GM18508 (cell line): ENCODE data around the gene CPLANE2.
"Not testable (repeated sequence)": the region's sequence is repeated elsewhere in the genome, so short reads cannot be mapped to it uniquely, and the experiment has no call there.

Source experiments
- ATAC-seq: cut with Tn5 transposase; IDR thresholded peaks from one replicate; pipeline ENCODE4 v1.9.1; 2021; ENCODE audit warnings: moderate number of reproducible peaks; ENCODE audit not compliant: insufficient read depth, unreplicated experiment

Gene CPLANE2

DNA sequence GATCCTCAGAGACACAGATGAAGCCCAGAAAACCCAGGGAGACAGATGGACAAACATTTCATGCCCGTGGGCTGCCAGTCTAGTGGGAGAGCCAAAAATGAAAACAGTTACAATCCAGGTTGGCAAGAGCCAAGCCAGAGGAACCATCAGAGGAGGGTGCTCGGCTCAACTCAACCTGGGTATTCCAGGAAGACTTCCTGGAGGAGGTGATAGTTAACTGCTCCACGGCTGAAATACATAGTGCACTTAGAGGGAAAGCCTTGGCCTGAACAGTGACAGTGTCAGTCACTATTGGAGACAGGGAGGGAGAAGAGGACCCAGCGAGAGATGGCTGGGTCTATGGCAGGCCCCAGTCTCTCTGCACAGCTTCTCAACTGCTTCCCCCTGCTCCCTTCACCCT, 26.4 kb downstream of the CPLANE2 start:
- ATAC-seq = no peak

DNA sequence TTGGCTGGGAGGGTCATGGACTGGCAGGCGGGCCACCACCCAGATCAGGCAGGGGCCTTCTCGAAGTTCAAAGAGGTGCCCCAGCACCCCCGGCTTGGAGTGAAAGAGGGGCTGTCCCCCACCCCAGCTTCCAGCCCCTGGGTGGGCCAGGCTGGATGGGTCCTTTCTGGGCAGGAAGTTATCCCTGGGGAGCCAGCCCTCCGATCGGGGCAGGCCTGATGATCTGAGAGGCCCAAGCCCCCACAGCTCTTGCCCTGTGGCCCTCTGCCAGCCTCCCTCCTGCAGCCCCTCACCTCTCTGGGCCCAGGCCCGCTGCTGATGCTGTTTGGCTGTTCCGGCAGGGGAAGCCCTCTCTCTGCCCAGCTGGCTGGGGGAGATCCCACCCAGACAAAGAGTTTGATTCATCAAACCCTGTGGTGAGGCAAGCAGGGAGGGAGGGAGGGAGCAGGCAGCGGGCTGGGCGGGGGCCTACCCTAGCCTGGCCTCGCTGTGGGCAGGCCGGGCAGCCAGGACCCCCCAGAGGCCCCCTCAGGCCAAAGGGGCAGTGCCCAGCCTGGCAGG, 27.1 kb downstream of the CPLANE2 start:
- no peak for ATAC-seq

DNA sequence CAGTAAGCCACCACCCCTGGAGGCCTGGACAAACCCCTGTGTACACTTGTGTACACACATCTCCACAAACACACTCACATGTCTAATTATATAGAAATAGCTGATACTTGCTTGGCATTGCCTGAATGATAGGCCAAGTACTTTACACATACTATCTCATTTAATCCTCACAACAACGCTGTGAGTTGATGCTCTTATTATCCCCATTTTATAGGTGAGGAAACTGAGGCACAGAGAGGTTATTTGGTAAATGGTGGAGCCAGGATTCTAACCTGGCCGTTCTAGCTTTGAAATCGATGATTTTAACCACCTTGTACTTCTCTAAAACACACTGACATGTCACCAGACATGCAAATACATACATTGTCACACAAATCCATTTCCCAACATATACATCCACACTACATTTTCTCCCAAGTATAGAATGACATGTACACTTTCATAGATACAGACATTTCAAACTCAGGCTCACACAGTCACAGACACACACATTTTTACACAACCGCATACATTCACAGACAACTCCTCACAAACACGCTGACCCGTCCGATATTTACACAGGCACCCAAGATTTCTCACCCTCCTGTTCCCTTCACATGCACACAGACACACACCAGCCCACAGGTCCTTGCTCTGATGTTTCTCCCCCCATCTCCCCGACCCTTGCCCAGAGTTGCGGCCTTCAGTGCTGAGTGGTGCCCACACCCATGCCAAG, 27.7 kb downstream of the CPLANE2 start:
- ATAC-seq = no peak

DNA sequence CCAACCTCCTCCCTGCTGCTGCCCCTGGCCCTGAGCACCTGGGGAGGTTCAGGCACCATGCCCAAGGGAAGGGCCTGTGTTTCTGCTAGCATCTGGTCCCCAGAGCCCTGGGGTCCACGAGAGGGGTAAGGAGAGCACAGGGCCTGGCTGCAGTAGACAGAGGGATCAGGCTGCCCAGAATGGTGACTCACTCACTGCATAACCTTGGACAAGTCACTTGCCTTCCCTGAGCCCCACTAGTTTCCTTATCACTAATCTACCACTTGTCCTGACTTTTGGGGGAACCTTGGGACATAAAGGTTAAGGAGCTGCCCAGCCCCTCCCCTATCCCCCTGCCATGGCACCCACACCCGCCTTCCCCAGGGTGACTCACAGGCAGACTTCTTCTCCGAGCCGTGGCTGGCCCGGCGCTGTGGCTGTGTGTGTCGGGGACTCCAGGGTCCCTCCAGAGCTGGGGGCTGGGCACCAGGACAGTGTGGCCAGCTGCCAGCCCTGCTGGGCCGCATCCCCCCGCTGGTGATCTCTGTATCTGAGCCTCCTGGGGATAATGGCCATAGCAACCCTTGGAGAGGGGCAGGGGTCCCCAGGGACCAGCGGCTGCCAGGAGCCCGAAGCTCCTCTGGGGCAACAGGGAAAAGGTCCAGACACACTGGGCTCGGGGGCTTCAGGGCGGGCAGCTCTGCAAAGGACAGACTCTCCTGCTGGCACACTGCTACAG, 28.6 kb downstream of the CPLANE2 start:
- ATAC-seq = no peak

DNA sequence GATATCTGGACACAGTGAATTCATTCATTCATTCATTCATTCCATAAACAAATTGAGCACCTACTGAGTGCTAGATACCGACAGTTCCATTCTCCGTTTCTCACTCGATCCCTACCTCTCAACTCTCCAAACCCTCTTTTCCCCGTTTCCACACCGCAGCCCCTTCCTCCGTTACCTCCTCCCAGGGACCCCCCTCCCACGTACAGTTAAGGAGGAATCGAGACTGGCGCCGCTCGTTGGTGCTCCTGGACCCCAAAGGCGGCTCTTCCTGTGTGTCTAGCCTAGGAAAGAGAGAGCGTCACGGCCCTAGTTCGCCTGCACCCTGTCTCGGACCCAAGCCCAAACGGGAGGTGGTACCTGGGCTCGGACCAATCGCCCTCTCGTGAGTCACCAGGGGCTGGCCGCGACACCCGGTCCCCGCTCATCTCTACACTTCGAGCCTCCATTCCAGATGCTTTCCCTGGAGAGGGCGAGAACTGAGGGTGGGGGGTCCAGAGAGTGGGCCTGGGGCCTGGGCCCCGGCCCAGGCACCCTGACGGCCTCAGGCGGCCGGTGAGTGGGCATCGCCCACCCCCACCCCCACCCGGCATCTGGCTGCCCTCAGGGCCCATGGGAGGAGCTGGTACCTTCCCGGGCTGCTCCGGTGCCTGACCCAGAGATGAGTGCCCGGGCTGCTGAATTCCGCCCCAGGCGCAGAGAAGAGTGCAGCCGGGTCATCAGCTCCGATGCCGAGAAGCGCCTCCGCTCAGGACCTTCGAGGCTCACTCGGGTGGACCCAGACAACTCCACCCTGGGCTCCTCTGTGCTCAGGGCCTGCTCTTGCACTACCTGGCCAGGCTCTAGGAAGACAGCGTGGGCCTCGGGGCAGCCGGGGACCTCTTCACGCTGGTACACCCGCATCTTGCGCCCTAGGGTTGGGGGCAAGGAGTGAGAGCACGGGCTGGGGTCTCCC, 29.4 kb downstream of the CPLANE2 start:
- no peak for ATAC-seq

DNA sequence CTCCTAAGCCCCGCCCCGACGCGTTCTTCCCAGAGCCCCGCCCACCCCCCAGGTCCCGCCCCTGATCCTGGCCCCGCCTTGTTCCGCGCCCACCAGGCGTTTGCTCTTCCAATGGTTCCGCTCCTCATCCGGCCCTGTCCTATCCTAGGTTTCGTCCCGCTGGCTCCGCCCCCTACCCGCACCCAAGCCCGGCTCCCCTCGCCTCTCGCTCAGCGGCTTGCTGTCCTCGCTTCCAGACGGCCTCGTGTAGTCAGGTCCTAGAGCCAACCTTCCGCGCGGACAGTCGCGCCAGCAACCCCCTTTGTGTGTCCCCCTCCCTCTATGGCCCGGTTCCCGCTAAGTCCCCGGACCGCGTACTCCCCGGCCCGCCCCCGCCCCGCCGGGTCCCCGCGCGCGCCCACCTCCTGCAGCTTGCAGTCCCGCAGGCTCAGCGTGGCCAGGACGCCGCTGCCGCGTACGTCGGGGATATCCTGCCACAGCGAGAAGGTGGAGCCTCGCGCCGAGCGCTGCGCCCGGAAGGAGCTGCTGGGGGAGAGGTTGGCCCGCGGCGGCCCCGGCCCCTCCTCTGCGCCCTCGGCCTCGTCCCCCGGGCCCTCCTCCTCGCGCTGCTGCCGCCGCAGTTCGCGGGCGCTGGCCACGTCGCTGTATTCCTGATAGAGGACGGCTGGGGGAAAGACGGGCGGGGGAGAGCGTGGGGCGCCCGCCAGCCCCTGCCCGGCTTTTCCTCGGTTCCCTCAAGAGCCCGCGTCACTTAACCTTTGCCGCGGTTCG, 30.3 kb downstream of the CPLANE2 start:
- ATAC-seq = no peak

DNA sequence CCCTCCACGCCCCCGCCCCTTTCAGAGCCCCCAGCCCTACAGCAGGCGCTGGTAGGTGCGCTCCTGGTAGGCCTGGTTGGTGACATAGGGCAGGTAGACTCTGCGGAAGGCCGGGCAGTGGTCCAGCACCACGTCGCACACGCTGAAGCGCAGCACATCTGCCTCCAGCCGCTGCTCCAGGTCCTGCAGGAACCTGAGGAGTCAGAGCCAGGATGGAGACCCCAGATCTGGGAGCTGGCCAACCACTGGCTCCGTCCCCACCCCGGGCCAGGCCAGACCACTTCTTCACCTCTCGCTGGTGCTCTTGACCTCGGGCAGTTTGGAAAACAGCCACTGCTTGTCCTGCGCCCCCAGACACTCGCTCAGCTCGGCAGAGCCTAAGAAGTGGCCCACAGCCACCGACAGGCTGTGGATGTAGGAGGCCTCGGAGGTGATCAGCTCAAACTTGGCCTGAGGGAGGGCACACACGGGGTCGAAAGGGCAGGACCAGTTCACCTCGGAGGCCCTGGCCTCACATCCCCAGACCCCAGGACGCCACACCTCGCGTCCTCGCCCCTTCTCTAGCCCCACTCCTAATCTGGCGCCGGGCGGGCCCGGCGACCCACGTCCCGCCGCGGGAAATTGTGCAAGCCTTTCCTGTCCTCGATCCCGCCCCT, 31.0 kb downstream of the CPLANE2 start:
- no peak for ATAC-seq

DNA sequence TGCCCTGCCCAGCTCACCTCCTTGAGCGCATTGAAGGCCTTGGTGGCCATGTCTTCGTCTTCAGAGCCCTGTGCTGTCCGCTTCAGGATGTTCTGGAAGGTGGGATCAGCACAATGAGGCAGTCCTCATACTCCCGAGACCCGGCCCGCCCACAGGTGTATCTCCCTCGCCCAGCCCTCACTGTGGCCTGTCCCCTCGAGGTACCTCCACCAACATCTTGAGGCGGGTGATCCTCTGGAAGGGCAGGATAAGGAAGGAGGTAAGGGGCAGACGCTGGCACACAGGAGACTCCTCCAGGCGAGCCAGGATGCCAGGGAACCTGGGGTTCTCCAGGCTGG, 31.7 kb downstream of the CPLANE2 start:
- no peak for ATAC-seq

DNA sequence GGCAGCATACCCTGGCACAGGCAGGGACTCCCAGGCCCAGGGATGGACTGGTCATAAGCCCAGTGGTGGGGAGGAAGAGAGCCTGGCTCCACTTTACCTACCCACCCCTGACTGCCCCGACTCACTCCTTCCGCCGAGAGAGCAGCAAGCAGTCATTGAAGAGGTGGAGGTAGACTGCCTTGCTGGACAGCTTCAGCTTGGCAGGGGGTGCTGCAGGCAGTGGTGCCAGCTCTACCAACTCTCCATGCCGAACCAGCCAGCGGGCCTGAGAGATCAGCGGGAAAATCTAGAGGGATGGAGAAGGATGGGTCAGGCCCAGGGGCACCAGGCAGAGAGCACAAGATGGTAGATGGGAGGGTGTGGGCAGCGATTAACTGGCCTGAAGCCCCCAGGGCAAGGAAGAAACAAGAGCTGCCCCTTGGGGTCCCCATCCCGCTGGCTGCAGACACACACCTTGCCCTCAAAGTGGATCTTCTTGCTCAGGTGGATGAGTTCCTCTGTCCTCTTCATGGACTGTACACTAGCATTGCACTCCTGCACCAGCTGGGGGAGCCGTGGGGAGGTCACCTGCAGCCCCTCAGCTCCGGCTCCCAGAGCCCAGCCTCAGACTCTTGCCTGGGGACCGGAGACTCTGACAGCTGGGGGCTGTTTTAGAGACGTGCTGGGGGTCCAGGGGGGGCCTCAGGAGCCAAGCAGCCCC, 32.2 kb downstream of the CPLANE2 start:
- no peak for ATAC-seq

DNA sequence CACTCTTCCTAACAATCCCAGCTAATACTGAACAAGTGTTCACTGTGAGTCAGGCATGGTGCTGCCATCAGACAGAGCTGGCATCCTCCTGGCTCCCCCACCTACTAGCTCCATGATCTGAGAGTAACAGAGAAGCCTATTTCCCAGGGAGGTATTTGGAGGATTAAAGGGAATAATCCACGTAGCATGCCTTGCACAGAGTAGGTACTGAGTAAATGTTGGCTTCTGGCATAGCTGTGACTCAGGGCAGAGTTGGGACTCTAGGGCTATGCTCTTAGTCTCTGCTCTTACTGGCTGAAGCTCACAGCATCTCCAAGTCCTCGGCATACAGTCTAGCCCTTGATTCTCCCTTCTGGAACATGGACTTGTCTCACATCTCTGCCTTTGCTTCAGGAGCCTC, 32.8 kb downstream of the CPLANE2 start:
- no peak for ATAC-seq

DNA sequence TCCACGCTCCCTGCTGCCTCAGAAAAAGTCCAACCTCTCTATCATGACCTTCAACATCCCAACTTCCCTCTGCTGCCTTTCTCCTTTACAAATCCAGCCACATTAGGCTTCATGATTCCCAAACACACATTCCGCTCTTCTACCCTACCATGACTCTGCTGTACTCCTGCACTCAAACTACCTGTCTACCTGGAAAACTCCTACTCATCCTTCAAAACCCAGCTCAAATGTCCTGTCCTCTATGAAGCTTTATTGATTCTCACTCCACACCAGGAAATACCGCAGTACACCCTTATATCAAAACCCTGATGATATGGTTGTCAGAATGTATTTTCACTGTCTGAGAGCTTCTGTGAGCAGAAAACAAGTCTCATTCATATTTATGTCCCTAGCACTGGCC, 33.4 kb downstream of the CPLANE2 start:
- no peak for ATAC-seq

DNA sequence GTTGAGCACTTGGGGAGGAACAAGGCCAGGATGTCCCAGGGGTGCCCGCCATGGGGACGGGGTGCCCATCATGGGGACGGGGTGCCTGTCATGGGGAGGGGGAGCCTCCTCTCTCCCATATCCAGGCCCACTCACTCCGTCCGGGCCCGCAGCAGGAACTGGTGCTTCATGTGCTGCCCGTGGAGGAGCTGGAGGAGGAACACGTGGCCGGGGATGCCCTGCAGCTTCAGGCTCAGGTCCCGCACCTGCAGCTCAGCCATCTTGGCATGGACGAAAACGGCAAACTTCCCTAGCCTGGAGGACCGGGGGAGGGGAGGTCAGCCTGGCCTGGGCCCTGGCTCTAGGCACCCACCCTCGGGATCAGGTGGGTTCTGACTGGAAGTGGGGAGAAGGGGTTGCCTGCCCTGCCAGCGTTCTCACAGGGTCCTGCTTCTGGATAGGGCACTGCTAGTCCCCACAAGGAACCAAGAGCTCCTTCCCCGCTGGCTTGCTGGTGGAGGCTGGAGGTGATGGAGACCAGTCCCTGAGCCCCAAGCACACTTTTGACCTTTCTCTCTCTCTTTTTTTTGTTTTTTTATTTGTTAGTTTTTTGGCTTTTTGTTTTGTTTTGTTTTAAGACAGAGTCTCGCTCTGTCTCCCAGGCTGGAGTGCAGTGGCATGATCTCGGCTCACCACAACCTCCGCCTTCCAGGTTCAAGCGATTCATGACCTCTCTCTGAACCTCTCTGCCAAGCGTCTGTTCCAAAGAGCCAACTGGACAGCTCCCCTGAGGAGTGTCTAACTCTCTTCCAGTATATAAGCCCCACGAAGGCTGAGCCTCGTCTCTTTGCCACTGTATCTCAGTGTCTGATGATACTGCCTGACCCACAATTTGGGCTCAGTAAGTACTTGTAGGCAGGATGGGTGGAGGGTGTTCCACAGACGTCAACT, 34.4 kb downstream of the CPLANE2 start:
- no peak for ATAC-seq

DNA sequence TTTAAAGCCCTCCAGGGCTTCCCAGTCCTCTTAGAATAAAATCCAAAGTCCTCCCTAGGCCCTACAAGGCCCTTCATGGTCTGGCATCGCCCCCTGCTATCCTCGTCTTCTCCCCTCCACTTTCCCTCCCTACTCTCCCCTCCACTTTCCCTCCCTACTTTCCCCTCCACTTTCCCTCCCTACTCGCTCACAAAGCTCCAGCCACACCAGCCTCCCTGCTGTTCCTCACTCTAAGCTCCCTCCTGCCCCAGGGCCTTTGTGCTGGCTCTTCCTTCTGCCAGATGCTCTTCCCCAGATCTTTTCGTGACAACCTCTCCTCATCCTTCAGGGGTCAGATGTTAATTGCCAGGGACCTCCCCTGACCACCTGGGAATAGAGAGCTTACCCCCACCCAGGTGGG, 37.3 kb downstream of the CPLANE2 start:
- ATAC-seq = no peak

DNA sequence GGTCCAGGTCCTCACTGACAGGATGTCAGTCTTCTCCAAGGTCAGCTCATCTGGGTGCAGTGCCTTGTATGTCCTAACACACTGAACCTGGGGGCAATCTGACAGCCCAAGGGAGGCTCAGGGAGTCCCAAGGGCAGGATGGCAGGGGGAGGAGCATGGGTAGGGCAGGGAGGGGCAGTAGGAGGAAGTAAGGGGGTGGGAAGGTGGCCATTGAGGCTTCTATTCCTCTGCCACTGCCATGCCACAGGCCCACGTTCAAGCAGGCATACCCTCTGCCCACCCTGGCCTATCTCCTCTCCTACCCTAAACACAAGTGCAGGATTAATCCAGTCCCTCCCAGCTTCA, 37.9 kb downstream of the CPLANE2 start:
- ATAC-seq = no peak

DNA sequence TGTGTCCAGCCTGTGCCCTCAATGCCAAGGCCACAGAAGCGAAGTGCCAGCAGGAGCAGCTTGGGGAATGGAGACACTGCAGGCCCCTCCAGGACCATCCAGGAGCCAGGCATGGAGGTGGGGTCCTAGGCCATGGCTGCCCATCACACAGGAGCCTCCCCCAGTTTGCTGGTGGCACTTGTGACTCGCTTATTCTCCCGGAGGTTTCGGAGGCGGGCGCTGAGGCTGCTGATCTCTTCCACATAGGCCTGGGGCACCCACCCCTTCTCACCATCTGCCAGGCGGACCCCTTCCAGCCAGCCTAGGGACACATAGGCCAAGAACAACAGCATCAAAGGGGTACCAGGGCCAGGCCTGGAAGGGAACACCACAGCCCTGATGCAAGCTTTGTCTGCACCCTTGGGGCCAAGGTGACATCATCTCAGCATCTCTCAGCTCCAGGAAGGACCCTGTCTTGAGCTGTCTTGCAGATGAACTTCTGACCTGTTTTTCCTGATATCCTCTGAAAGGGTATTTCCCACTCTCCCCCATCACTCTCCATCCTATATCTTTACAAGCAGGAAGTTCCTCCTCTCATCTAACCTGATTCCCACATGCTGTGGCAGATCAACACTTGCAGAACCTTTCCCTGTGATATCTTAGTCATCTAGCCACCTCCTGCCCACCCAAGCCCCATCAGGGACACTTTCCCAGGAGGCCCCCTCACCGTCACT, 38.4 kb downstream of the CPLANE2 start:
- no peak for ATAC-seq

DNA sequence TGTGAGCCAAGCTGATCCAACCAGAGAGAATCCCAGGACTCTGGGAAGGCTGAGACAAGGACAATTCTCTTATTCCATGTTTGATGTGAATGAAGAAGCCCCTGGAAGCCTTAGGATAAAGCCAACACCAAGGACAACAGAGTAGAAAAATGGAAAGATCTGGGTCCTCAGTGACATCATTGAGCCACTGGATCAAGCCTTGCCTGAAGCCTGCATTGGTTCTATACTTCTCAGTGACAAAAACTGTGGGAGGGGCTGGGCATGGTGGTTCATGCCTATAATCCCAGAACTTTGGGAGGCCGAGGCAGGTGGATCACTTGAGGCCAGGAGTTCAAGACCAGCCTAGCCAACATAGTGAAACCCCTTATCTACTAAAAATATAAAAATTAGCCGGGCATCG, 40.1 kb downstream of the CPLANE2 start:
- no peak for ATAC-seq

DNA sequence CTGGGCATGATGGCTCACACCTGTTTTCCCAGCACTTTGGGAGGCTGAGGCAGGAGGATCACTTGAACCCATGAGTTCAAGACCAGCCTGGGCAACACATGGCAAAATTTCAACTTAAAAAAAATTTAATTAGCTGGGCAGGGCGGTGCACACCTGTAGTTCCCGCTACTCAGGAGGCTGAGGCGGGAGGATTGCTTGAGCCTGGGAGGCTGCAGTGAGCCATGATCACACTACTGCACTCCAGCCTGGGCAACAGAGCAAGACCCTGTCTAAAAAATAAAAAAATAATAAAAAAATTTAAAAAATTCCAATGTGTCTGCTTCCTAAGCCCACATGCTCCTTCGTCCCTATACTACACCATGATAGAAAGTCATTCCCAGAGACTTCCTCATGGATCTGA, 40.8 kb downstream of the CPLANE2 start:
- ATAC-seq = not testable (repeated sequence)
